Measurements from ENCODE around the gene ZMAT5. TPM values are rescaled to one million over a fixed set of nuclear protein-coding genes. Genes with fewer than 3 reads are reported as not detected.

The ZMAT5 gene
- polyA plus RNA-seq, 3 donors, result 27.1 to 79.4 (median 59.3) TPM

- H3K4me1 ChIP-seq (ENCODE audit: control insufficient read depth in 1 of 2, insufficient read depth in 2 of 2, low read length in 2 of 2), result peaks cover 7 to 13% of the 10 kb centered on the region in 2 donors
- peaks cover 0 to 9% of the 10 kb centered on the region in 2 donors for H3K27me3 ChIP-seq (ENCODE audit: control insufficient read depth in 2 of 2, insufficient read depth in 2 of 2, low read length in 2 of 2)
- intact Hi-C loops (cut with micrococcal nuclease), result no loop called here
Measured at GRCh38 chr22:29707471-29707870, 59.3 kb downstream of the ZMAT5 start.

GRCh38 chr22:29707010-29707409 is 59.8 kb downstream of the ZMAT5 start:
- peak overlapping the region in 1 of 2 donors; percentile 23 for H3K4me3 Mint-ChIP-seq
- no peak overlapping the region for H3K4me2 ChIP-seq (replicated peaks; ENCODE audit: extremely low read depth, low read length, poor library complexity, severe bottlenecking)
- peaks cover 11% of the 10 kb centered on the region for H3K4me1 Mint-ChIP-seq
- intact Hi-C loops (cut with micrococcal nuclease), result no loop called here
- no peak overlapping the region for H3K27ac Mint-ChIP-seq
- WGBS (ENCODE audit: insufficient coverage), result 65% methylated on average over 12 of the region's 18 CpGs
- no peaks in the 10 kb centered on the region for H3K9me3 ChIP-seq (replicated peaks in 1 of 2; ENCODE audit: control insufficient read depth in 1 of 2, insufficient read depth in 1 of 2, low read length in 2 of 2)
- no peaks in the 10 kb centered on the region for H4K20me1 ChIP-seq (ENCODE audit: insufficient read depth, low read length)
- no peaks in the 10 kb centered on the region for H3K36me3 Mint-ChIP-seq
- H2AFZ ChIP-seq (ENCODE audit: insufficient read depth, low read depth, low read length, poor library complexity, severe bottlenecking), result no peak overlapping the region
- DNase-seq, result no peak
- peaks cover 18 to 38% (median 19%) of the 10 kb centered on the region in 3 donors for H3K27me3 Mint-ChIP-seq (ENCODE audit: low read depth in 3 of 3)
- H3K9me3 Mint-ChIP-seq, result no peaks in the 10 kb centered on the region
- no peaks in the 10 kb centered on the region for H3K79me2 ChIP-seq (ENCODE audit: insufficient read depth, low read length)
- no peak overlapping the region for H3K4me3 ChIP-seq (replicated peaks in 1 of 3; ENCODE audit: low read depth in 2 of 3, low read length in 3 of 3)
- no peaks in the 10 kb centered on the region for H3K36me3 ChIP-seq (replicated peaks in 1 of 2; ENCODE audit: control insufficient read depth in 1 of 2, insufficient read depth in 2 of 2, low read length in 2 of 2)
- TF ChIP-seq CTCF (IDR thresholded peaks at IDR 0.05), result no peak
- H3K27me3 ChIP-seq (ENCODE audit: control insufficient read depth in 2 of 2, insufficient read depth in 2 of 2, low read length in 2 of 2), result peaks cover 0 to 9% of the 10 kb centered on the region in 2 donors
- H3K4me1 ChIP-seq (ENCODE audit: control insufficient read depth in 1 of 2, insufficient read depth in 2 of 2, low read length in 2 of 2), result peaks cover 7 to 14% of the 10 kb centered on the region in 2 donors
- no peak overlapping the region for H3K9ac ChIP-seq (ENCODE audit: insufficient read depth, low read length, poor library complexity, severe bottlenecking)
- H3K27ac ChIP-seq (ENCODE audit: low read depth in 1 of 2, low read length in 2 of 2), result no peak overlapping the region

More at GRCh38 chr22:29707471-29707870, 59.3 kb downstream of the ZMAT5 start:
- no peak overlapping the region for H3K4me3 ChIP-seq (replicated peaks in 1 of 3; ENCODE audit: low read depth in 2 of 3, low read length in 3 of 3)
- DNase-seq, result no peak
- H3K36me3 ChIP-seq (replicated peaks in 1 of 2; ENCODE audit: control insufficient read depth in 1 of 2, insufficient read depth in 2 of 2, low read length in 2 of 2), result no peaks in the 10 kb centered on the region
- no peak overlapping the region for H2AFZ ChIP-seq (ENCODE audit: insufficient read depth, low read depth, low read length, poor library complexity, severe bottlenecking)
- Mint-ChIP-seq H3K36me3 (no peaks in the 10 kb centered on the region), H3K9me3 (peaks cover 0 to 2% (median 0%) of the 10 kb centered on the region in 7 donors), H3K27me3 (ENCODE audit: low read depth in 3 of 3) (peaks cover 20 to 38% (median 22%) of the 10 kb centered on the region in 3 donors), H3K4me3 (no peak overlapping the region), H3K27ac (no peak overlapping the region), H3K4me1 (peaks cover 11% of the 10 kb centered on the region)
- no peak overlapping the region for H3K4me2 ChIP-seq (replicated peaks; ENCODE audit: extremely low read depth, low read length, poor library complexity, severe bottlenecking)
- WGBS (ENCODE audit: insufficient coverage), result 87% methylated on average over 4 of the region's 5 CpGs
- no peaks in the 10 kb centered on the region for H3K79me2 ChIP-seq (ENCODE audit: insufficient read depth, low read length)
- no peaks in the 10 kb centered on the region for H3K9me3 ChIP-seq (replicated peaks in 1 of 2; ENCODE audit: control insufficient read depth in 1 of 2, insufficient read depth in 1 of 2, low read length in 2 of 2)
- H4K20me1 ChIP-seq (ENCODE audit: insufficient read depth, low read length), result no peaks in the 10 kb centered on the region
- no peak for TF ChIP-seq CTCF (IDR thresholded peaks at IDR 0.05)
- no peak overlapping the region for H3K9ac ChIP-seq (ENCODE audit: insufficient read depth, low read length, poor library complexity, severe bottlenecking)
- H3K27ac ChIP-seq (ENCODE audit: low read depth in 1 of 2, low read length in 2 of 2), result no peak overlapping the region

Measured in CD14-positive monocyte (primary cell).